GM18526 (cell line): ENCODE data around the gene WDR7.

Source experiments
- POLR2A ChIP-seq: IDR thresholded peaks from 3 replicates; pipeline ENCODE4 v1.6.1; 2011; ENCODE audit not compliant: insufficient read length; ENCODE audit errors: extremely low read depth

The WDR7 gene

GRCh38 chr18:57018845-57019244 is 367.7 kb downstream of the WDR7 start:
- TF ChIP-seq POLR2A = no peak

- TF ChIP-seq POLR2A = no peak
These were observed 371.6 kb downstream of the WDR7 start for GRCh38 chr18:57022716-57023115.

GRCh38 chr18:57023275-57023882 is 372.2 kb downstream of the WDR7 start:
- TF ChIP-seq POLR2A = no peak

DNA sequence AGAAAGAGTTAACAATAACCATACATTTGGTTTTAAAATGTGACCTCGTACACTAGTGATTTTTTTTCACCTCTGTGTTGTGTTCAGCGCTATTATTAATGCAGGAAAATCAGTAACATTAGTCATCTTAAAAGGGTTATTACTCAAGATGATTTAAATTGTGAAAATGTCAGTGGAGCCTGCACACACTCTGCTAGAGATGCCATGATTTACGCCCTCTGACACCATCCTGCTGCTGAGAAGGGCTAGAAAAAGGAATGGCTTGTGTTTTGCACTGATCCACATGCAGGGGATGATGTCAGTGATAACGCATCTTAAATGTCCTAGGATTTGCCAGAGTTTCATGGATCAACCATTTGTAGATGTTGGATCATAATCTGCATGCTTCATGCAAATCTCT is 374.4 kb downstream of the WDR7 start:
- TF ChIP-seq POLR2A = no peak

DNA sequence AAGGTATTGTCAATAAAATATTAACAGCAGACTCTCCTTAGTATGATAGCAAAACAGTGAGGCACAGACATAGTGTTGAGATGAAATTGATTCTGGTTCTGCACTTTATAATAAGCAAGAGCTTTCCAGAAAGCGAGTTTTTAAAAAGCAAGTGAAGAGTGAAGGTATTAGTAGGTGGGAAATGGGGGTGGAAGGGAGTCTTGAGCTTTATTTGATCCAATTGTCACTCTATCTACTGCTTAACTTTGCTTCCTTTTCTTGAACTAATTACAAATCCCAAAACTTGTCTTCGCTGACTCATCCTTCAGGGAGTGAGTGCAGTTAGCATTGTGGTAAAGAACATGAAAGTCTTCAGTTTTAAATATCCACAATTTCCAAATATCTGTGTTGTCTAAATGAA is 375.2 kb downstream of the WDR7 start:
- TF ChIP-seq POLR2A = no peak

- no peak for TF ChIP-seq POLR2A
These were observed 376.1 kb downstream of the WDR7 start for GRCh38 chr18:57027190-57027708.

- no peak for TF ChIP-seq POLR2A
These were observed 378.6 kb downstream of the WDR7 start for GRCh38 chr18:57029761-57030160.

- TF ChIP-seq POLR2A = no peak
These were observed 379.3 kb downstream of the WDR7 start for GRCh38 chr18:57030417-57030816.

DNA sequence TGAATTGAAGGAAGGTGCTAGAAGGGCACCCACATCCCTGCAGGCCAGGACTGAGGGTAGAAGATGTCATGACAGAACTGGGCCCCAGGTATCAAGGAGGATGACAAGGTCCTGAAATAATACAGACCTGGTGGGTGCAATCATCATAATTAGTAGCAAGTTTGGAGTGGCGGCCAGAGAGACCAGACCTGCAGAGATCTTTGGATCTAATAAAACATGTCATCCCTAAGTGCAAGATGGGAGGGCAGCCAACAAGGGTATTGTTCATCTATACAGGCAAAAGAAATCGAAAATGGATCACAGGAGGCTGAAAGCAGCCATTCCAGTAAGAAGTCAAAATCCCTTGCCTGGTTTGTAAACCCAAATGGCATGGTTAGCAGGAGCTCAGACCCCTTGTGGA is 384.4 kb downstream of the WDR7 start:
- TF ChIP-seq POLR2A = no peak

DNA sequence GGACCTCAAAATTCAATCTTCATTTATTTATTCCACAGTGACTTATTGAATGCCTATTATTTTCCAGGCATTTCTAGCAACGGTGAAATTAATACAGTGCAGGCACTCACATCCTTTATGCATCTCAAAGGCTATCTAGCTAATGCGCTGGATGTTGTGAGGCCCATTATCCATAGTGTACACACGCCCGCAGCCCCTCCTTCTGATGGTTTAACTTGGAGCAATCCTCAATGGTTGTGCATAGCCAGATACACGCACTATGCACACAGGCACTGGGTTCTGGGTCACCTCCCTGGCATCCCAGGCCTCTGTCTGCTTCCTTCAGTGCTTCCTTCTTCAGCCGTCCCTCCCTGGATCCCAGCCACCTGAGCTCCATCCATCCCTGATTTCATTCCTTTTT is 387.2 kb downstream of the WDR7 start:
- TF ChIP-seq POLR2A = no peak

DNA sequence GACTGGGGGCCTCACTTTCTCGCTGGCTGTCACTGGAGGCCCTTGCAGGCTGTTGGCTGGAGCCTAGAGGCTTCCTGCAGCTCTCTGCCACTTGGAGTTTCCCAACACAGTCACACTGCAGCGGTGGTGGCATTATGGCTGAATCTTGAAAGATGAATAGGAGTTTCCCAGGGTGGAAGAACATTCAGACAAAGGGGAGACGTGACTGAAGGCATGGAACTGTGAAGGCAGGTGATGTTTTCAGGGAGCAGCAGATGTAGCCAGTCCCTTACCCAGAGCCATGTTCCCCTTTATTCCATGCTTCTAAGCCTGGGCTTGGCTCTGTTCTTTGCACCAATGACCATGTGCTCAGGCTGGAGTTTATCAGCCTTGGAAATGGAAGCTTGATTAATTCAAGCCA is 389.0 kb downstream of the WDR7 start:
- no peak for TF ChIP-seq POLR2A

GRCh38 chr18:57043241-57043640 is 392.1 kb downstream of the WDR7 start:
- no peak for TF ChIP-seq POLR2A

DNA sequence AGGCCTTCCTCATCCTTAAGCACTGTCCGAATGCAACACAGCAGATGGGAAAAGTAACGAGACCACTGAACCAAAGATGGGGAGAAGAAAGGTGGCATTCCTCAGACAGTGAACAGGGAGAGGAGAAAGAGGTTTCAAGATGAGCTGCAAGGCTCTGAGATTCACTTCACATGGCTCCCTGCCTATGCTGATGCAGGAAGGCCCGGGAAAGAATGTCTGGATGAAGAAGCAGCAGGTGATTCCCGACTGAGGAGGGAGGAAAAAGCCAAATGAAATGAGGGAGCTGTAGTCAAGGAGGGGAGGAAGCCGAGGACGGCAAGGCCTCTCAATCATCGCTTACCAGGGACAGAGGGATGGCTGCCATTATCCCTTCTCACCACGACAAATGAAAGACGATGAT is 397.2 kb downstream of the WDR7 start:
- no peak for TF ChIP-seq POLR2A

GRCh38 chr18:57048859-57049258 is 397.7 kb downstream of the WDR7 start:
- TF ChIP-seq POLR2A = no peak

- no peak for TF ChIP-seq POLR2A
These were observed 399.3 kb downstream of the WDR7 start for GRCh38 chr18:57050310-57050949.

DNA sequence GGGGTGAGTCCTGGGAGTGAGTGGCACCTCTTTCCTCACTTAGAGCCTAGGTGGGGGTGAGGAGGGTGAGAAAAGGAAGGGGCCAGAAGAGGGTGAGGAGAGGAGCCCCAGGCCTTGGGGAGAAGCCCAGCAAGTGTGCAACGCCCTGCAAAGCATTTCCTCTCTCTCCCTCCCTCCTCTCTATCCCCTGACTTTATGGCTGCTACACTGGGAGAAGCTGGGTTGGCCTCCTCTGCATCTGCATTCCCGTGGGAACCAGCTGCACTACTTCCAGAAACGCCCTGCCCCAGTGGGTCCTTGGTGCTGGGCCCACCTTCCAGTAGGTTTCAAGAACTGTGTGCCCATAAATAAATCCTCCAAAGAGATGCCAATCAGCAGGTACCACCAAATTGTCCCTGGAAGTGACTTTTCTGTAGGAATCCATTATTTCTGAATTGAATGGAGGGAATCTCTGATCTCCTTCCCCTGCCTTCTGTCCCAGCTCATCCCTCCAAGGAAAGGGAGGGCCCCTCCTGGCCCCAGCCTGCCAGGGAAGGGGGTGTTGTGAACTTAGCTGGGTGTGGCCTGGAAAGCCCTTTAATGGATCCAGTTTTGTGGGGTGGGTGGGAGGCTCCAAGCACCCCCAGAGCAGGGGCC is 400.0 kb downstream of the WDR7 start:
- no peak for TF ChIP-seq POLR2A
